Stimulated activated CD8-positive, alpha-beta memory T cell treated with anti-CD3 and anti-CD28 coated beads, Interleukin-12 subunit alpha, Interleukin-12 subunit beta, amount 100 ng/mL, for 24 hours (primary cell): Measurements from ENCODE around the gene ALKBH4.
"Not testable (repeated sequence)": the region's sequence is repeated elsewhere in the genome, so short reads cannot be mapped to it uniquely, and the experiment has no call there.

Experiments used
- DNase-seq: peaks from one replicate; pipeline ENCODE4 v3.0.0-alpha.2; 2020; ENCODE audit errors: extremely low read depth

The ALKBH4 gene

DNA sequence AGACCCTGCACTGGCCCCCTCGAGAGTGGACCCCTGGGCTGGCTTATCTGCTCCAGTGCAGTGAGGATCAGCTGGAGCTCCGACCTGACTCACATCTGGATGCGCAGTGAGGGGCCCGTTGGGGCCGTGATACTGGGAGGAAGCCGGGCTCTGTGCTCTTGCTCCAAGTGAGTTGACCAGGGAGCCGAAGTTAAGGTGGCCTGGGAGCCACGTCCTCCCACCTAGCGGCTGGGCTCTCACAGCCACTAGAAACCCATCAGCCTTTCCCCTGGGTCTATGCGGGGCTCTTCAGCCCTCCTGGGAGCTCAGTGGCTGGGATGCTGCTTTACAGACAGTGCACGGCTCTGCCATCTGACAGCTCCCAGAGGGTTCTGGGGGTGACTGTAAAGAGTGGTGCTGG is 9.1 kb downstream of the ALKBH4 start:
- no peak for DNase-seq

DNA sequence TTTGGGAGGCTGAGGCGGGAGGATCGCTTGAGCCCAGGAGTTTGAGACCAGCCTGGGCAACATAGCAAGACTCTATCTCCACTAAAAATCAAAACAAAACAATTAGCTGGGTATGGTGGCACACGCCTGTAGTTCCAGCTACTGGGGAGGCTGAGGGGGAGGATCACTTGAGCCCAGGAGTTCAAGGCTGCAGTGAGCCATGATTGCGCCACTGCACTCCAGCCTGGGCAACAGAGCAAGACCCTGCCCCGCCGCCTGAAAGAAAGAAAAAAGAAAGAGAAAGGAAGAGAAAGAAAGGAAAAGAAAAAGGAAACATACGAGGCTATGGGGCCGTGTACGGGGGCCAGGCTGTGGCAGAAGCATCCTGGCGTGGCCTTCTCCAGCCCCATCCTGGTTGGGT is 9.7 kb downstream of the ALKBH4 start:
- not testable (repeated sequence) for DNase-seq

DNA sequence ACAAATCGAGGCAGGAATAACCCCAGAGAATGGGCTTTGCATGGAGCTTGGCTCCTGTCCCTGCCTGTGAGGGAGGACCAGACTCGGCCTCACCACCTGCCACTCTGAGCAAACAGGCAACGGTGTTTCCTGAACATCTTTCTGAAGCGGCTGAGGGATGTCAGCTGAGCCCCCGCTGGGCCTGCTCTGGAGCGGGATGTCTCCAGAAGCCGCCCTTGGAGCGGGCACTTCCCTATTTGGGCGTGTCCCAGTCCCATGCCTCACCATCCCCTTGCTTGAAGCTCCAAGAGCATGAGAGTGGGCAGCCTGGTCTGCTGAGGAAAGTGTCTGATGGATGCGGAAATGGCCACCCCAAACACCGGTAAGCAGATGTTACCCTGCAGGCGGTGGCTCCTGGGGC is 10.2 kb downstream of the ALKBH4 start:
- DNase-seq = no peak

DNA sequence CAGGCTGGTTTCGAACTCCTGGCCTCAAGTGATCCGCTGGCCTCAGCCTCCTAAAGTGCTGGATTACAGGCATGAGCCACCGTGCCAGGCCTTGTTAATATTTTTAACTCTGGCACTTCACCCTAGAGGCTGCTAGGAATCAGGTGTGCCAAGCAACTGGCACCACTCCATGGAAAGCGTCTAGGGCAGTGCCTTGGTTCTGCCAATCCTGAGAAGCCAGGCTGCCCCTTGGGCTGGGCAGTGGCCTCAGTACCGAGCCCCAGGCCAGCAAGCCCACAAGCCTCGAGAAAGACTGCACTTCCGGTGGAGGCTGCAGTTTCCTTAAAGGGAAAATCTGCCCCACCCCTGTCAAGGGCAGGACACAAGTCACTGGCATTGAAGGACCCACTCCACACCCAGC is 11.3 kb downstream of the ALKBH4 start:
- no peak for DNase-seq

DNA sequence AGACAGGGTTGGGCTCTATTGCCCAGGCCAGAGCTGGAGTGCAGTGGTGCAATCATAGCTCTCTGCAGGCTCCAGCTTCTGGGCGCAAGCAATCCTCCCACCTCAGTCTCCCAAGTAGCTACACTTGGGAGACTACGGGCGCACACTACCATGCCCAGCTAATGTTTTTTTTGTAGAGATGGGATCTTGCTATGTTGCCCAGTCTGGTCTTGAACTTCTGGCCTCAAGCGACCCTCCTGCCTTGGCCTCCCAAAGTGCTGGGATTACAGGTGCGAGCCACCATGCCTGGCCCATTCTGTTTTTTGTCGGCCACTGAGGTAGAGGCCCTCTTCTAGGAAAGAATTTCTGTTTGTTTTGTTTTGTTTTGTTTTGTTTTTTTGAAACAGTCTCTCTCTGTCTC is 12.2 kb downstream of the ALKBH4 start:
- no peak for DNase-seq

DNA sequence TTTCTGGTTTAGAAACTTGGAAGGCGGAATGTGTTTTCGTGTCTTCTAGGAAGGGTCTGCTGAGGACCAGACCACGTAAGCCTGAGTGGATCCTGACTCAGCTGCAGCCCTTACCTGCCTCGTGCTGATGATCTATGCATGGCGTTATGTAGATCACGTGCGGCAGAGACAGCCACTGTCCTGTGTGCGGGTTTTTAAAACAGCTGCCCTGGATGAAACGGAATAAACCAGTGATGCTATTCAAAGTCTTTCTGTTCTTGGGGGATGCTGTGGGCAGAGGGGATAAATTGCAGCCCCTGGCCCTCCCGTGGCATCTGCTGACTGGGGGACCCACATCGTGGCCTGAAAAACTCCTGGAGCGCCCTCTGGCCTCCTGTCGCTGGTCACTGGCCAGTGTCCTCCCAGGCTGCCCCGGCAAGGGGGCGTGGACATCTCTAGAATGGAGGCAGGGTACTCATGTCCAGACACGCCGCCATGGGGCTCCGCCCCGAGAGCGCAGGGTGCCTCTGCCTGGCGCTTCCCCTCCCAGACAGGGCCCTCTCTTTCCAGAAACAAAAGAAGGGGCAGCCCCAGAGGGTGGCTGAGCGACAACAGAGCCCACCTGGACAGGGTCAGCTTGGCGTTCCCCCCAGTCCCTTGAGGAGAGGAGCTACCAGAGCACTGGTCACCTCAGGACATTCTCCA is 13.2 kb downstream of the ALKBH4 start:
- DNase-seq = no peak

DNA sequence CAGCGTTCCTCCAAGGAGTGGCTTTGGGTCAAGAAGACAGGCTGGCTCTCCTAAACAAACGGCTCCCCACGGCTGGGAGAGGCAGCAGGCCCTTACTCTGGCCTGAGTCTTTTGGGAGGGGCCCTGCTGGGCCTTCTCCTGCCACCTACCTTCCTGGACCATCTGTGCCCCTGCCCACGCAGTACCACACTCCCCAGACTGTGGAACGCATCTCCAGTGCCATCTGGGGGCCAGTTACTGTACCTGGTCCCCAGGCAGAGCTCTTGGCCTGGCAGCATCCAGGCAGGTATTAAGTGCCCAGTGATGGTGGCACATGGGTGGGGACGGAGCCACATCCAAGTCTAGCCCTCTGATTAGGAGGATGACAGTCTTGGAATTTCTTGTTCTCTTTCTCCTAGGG is 14.4 kb downstream of the ALKBH4 start:
- no peak for DNase-seq

DNA sequence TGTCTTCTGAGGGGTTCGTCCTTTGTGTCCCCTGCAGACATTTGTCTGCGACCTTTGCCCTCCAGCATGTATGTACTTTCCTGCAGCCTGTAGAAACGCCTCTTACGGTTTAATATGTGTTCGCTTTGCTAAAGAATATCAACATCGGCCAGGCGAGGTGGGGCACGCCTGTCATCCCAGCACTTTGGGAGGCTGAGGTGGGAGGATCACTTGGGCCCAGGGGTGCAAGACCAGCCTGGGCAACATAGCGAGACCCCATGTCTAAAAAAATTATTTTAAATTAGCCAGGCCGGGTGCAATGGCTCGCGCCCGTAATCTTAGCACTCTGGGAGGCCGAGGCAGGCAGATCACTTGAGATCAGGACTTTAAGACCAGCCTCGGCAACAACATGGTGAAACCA is 15.5 kb downstream of the ALKBH4 start:
- DNase-seq = no peak

DNA sequence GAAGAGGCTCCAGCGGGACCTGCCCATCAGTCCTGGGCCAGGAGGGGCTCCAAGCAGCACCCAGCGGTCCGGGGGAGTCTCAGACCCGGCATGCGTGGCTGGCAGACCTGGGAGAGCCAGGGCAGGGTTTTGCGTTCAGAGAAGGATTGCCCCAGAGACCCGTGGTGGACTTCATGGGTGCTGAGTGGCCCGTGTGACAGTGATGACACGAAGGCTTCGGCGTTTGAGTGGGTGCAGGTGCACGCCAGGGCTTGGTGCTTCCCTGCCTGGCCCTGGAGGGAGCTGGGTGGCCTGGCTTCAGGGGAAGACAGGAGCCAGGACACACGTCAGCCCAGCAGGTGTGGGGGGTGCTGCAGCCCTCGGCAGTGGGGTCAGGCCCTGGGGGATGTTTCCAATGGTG is 17.4 kb downstream of the ALKBH4 start:
- DNase-seq = no peak

DNA sequence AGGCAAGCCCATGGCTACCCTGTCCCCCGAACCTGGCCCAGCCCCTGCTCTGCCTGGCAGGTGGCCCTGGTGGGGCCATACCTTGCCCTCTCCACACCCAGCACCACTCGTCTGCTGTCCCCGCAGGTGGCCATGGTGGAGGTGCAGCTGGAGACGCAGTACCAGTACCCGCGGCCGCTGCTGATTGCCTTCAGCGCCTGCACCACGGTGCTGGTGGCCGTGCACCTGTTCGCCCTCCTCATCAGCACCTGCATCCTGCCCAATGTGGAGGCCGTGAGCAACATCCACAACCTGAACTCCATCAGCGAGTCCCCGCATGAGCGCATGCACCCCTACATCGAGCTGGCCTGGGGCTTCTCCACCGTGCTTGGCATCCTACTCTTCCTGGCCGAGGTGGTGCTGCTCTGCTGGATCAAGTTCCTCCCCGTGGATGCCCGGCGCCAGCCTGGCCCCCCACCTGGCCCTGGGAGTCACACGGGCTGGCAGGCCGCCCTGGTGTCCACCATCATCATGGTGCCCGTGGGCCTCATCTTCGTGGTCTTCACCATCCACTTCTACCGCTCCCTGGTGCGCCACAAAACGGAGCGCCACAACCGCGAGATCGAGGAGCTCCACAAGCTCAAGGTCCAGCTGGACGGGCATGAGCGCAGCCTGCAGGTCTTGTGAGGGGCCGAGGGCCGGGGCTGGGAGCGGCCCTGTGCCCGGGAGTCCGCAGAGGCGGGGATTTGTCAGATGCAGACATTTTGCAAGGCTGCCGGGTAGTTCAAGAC is 18.1 kb downstream of the ALKBH4 start:
- no peak for DNase-seq

DNA sequence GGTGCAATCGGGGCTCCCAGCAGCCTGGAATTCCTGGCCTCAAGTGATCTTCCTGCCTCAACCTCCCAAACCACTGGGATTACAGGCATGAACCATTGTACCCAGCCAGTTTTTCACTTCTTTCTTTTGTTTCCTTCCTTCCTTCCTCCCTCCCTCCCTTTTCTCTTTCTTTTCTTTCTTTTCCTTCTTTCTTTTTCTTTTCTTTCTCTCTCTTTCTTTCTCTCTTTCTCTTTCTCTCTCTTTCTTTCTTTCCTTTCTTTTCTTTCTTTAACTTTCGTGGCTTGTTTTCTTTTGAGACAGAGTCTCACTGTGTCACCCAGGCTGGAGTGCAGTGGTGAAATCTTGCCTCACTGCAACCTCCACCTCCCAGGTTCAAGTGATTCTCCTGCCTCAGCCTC is 19.0 kb downstream of the ALKBH4 start:
- DNase-seq = no peak

DNA sequence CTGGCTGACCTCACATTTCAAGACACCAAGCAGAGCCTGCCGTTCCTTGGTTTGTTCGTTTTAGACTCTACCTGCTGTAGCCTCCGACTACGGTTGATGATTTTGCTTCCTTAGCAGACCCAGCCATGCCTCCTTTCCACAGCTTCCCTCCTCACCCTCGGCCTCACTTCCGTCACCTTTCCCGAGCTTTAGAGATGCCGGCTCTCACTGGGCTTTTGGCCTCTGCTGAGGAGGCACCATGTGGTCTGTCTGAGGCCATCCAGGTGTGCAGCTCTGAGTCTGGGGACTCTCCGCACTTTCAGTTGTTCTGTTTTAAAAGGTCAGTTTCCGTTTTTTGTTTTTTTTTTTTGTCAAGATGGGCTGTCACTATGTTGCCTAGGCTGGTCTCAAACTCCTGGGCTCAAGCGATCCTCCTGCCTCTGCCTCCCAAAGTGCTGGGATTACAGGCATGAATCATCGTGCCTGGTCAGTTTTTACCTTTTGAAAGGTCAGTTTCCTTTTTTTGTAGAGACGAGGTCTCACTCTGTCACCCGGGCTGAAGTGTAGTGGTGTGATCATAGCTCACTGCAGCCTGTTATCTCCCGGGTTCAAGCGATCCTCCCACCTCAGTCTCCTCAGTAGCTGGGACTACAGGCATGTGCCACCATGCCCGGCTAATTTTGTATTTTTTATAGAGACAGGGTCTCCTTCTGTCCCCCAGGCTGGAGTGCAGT is 19.5 kb downstream of the ALKBH4 start:
- no peak for DNase-seq

DNA sequence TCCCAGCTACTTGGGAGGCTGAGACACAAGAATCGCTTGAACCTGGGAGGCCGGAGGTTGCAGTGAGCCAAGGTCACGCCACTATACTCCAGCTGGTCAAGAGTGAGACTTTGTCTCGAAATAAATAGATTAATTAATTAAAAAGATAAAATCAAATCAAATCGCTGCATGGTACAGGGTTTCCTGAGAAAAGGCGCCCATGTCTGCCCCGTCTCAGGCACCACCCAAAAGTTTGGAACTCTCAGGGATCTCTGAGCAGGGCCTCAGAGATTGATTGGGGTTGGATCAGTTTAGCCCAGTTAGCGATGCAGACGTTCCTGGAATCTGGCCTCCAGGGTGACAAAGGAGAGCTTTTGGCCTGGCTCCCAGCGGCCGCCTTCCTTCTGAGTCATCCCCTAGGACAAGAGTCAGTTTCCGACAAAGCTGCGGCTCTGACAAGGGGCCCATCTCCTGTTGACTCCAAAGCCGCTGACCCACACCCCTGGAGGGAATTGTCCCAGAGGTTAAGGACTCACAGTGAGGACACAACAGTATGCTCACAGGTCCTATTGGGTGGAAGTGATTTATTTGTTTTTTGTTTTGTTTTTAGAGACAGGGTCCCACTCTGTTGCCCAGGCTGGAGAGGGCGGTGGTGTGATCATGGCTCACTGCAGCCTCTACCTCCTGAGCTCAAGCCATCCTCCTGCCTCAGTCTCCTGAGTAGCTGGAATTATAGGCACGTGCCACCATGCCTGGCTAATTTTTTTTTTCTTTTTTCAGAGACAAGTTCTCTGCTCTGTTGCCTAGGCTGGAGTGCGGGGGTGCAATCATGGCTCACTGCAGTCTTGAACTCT is 24.5 kb downstream of the ALKBH4 start:
- no peak for DNase-seq

DNA sequence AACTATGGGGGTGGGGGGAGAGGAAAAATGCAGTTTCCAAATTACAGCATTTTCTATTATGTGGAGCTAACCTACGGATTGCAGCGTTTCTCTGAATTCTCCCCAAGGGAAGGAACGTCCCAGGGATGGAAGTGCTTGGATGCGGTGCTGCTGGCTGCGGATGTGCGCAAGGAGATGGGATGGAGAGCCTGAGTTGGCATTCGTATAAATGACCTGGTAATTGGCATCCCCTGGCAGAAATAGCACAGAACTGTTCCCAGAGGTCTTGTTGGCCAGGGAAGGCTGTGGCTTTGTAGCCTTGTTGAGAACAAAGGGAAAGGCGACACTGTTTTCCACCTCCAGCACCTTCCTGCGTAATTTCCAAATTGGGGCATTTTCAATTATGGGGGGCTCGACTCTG is 28.5 kb downstream of the ALKBH4 start:
- DNase-seq = no peak

DNA sequence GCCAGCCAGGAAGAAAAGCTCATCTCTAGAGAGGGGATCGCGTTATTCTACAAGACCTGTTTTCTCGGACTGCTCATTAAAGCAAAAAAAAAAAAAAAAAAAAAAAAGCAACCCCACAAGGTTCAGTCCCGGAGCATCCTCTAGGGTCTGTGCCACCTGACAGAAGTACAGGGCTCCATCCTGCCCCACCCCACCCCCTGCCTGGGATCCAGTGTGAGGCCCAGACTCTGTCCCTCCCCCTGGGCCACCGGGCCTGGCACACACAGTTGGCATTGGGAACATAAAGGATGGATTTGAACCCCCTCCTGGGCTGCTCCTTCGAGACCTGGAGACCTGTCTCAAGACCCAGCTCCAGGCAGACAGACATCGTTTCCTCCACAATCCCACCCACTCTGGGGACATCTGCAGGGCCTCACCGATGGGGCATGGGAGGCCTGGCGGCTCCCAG is 30.6 kb downstream of the ALKBH4 start:
- DNase-seq = no peak

DNA sequence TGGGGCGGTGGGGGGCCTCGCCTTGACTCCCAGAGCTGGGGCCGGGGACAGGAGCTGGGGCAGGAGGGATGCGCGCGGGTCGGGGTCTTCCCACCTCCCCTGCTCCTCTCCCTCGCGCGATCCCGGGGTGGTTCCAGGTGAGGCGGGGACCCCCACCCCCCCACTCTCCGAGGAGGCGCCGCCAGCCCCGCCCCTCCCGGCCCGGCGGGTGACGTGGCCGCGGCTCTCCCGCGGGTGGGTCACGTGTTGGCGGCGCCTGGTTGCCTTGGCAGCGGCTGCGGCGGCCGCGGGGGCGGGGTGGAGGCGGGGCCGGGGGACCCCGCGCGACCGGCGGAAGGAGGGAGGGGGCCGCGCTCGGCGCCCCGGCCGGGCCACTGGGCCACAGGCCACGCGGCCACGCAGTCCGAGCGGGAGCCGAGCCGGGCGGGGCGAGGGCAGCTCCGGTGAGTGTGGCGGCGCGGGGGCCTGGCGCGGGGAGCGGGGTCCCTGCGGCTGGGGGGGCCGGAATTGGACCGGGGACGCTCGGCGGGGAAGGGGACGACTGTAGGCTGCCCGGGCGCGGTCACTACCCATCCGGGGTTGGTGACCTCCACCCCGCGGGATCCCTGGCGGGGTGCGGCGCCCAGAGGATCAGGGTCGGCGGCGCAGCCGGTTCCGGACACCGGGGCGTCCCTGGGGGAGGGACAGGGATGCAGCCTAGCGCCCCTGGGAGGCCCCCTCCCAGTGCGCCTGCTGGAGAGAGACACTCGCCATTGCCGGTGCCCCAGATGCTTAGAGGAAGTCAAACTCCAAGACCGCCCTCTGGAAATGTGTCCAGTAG is 31.2 kb downstream of the ALKBH4 start, which contains the start of gene ORAI2:
Gene ORAI2 (plus strand): TSS at position 357 of the 820 bp plus-strand sequence. CDS start 5,382 bp downstream, outside the sequence.
- DNase-seq = peak; percentile 67

DNA sequence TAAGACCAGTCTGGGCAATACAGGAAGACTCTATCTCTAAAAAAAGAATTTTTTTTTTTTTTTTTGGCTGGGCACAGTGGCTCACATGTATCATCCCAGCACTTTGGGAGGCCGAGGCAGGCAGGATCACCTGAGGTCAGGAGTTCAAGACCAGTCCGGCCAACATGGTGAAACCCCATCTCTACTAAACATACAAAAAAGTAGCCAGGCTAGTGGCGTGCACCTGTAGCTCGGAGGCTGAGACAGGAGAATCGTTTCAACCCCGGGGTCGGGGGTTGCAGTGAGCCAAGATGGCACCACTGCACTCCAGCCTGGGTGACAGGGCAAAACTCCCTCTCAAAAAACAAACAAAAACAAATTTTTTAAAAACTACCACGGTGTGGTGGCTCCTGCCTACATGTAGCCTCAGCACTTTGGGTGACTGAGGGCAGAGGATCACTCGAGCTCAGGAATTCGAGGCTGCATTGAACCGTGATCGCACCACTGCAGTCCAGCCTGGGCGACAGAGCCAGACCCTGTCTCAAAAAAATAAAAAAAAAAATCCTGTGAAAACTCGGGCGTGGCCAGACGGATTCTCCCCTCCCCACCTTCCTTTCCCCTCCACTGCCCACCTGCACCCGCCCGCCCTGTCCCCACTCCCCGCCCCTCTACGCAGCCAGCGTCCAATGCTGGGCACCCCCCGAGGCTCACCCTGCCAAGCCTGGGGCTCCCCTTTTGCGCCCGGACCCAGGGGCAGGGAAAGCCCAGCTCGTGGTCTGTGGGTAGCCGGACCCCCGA is 32.0 kb downstream of the ALKBH4 start:
- no peak for DNase-seq

DNA sequence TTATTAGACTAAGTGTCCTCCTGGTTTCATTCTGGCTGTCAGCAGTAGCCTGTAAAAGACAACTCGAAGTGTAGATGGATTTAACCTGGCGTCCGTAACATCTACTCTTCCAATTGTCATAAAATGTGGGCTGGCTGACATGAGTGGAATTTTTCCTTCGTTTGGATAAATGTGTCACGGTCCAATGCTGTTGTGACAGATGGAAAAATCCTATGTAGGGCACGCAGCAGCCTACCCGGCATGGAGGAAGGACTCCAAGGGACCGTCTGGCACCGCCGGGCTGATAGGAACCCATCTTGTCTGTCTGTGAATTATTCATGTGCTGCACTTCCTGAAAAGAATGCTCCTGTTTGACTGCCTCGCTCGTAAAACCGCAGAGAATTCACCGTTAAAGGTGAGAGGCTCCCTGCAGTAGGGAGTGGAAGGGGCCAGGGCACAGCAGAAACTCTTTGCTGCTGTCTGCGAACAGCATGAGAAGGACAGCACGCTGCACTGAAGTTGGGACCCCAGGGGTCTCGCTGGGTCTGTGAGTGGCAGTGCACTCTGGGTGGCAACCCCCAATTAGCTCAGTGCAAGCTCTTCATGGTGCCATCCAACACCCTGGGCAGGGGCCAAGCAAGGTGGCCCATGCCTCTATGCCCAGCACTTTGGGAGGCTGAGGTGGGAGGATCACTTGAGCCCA is 32.9 kb downstream of the ALKBH4 start:
- DNase-seq = no peak

DNA sequence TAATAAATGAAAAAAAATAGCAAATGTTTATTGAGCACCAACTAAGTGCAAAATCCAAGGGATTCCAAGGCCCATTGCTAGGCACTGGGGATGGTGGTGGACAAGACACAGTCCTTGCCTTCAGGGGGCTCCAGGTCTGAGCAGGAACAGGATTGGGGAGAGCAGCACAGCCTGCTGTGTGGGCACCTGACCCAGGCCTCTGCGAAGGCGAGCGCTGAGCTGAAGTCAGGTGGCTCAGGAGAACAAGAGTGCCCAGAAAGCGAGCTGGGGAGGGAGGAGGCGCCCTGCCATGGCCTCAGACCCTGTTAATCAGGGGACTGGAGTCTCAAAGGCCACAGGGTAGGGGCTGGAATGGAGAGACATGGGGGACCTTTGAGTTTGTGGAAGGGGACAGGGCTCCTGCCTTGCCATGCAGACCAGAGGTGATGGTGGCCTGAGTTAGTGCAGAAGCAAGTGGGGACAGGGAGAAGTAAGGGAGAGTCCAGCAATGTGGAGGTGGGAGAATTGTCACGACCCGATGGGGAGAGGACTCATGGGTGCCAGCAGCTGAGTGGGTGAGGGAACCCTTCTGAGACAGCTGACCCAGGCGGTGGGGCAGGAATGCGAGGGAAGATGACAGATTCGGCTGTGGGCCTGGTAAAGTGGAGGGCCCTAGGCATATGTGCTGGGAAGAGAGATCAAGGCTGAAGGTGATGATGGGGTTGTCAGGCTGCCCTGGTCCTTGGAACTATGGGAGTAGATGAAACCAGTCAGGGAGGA is 35.3 kb downstream of the ALKBH4 start:
- no peak for DNase-seq
